ENCODE measurements around the gene ADGRL3.

GRCh38 chr4:61220556-61220955, 20.4 kb downstream of the ADGRL3 start:
- TF ChIP-seq EZH2 (IDR thresholded peaks at IDR 0.05; ENCODE audit: borderline replicate concordance, low read length) (no peak), CTCF (IDR thresholded peaks at IDR 0.05; ENCODE audit: low read length) (no peak)

Measured in OCI-LY1 (cell line).